GM18505 (cell line): ENCODE data around the gene CD81.

Source experiments
- ATAC-seq: cut with Tn5 transposase; IDR thresholded peaks from one replicate; pipeline ENCODE4 v1.9.1; 2021; ENCODE audit not compliant: unreplicated experiment
- POLR2A ChIP-seq: IDR thresholded peaks from 4 replicates; pipeline ENCODE4 v1.6.1; 2011; ENCODE audit warnings: borderline replicate concordance; ENCODE audit not compliant: insufficient read depth, insufficient read length; ENCODE audit errors: extremely low read depth

CD81 gene

DNA sequence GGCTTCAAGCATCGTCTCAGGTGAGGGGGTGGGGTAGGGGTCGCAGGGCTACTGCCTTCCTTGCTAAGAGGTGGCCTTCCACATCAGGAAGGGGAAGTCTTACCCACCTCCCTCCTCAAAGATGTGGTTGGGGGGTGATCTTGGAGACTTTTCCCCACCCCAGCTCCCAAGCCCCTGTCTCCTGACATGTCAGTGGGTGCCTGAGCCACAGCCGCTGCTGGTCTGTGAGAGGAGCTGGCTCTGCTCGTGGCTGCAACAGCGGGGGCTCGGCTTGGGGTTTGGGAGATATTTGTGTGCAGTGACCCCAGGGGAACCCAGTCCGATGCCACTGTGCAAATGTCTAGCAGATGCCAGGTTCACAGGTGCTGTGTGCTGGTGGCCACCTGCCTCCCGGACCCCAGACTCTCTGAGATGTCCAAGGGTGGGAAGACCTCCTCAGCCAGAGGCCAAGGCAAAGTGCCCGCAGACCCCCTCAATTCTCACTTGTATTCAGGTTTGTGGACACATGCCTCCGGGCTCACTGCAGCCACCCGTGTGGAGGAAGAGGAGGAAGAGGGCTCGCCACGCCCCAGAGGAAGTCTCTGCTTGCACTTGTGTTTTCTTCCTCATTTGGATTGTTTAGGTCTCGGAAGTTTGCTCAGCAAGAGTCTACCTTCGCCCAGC is 69.6 kb downstream of the CD81 start:
- no peak for ATAC-seq
- no peak for TF ChIP-seq POLR2A
